ENCODE data around the gene ECM2. TPM values are rescaled to one million over a fixed set of nuclear protein-coding genes. Genes with fewer than 3 reads are reported as not detected.

Gene ECM2
- total RNA-seq, 2 donors from 2014 or later, result 1.8 to 3.2 TPM

- H3K27me3 Mint-ChIP-seq (ENCODE audit: insufficient read depth), result no peaks in the 10 kb centered on the region
- Histone ChIP-seq H3K27ac (ENCODE audit: low read depth, low read length) (no peak overlapping the region), H3K9me3 (ENCODE audit: control insufficient read depth, low read length) (no peaks in the 10 kb centered on the region), H3K36me3 (ENCODE audit: control insufficient read depth, insufficient read depth, low read length) (no peaks in the 10 kb centered on the region), H3K9ac (ENCODE audit: extremely low read depth, low read length, poor library complexity, severe bottlenecking) (no peak overlapping the region), H3K27me3 (ENCODE audit: control insufficient read depth, insufficient read depth, low read length, poor library complexity, severe bottlenecking) (no peaks in the 10 kb centered on the region), H3K4me1 (ENCODE audit: control insufficient read depth, insufficient read depth, low read length) (no peaks in the 10 kb centered on the region), H3K4me3 (ENCODE audit: low read length) (no peak overlapping the region)
- TF ChIP-seq CTCF (conservative IDR thresholded peaks at IDR 0.05), result no peak
- no peak overlapping the region for H3K4me3 Mint-ChIP-seq
- no peak for DNase-seq
- H3K9me3 Mint-ChIP-seq, result no peaks in the 10 kb centered on the region
- H3K4me1 Mint-ChIP-seq, result peaks cover 7% of the 10 kb centered on the region
- no peaks in the 10 kb centered on the region for H3K36me3 Mint-ChIP-seq (ENCODE audit: low read depth)
- WGBS, 2 experiments (ENCODE audit: insufficient coverage in 1 of 2, insufficient read length in 1 of 2), result 90 to 93% methylated on average over 2 to 3 of the region's 3 CpGs
- no peak overlapping the region for H3K27ac Mint-ChIP-seq
These were observed 51.2 kb downstream of the ECM2 start for GRCh38 chr9:92484563-92484962.

GRCh38 chr9:92483627-92484545 lies 51.9 kb downstream of the ECM2 start:
- Mint-ChIP-seq H3K4me3 (no peak overlapping the region), H3K4me1 (peaks cover 8% of the 10 kb centered on the region), H3K9me3 (no peaks in the 10 kb centered on the region), H3K27ac (no peak overlapping the region), H3K36me3 (ENCODE audit: low read depth) (no peaks in the 10 kb centered on the region), H3K27me3 (ENCODE audit: insufficient read depth) (no peaks in the 10 kb centered on the region)
- H3K36me3 ChIP-seq (ENCODE audit: control insufficient read depth, insufficient read depth, low read length), result no peaks in the 10 kb centered on the region
- WGBS, 2 experiments (ENCODE audit: insufficient coverage in 1 of 2, insufficient read length in 1 of 2), result 89 to 93% methylated on average over 1 to 5 of the region's 5 CpGs
- H3K9ac ChIP-seq (ENCODE audit: extremely low read depth, low read length, poor library complexity, severe bottlenecking), result no peak overlapping the region
- TF ChIP-seq CTCF (conservative IDR thresholded peaks at IDR 0.05), result no peak
- H3K4me1 ChIP-seq (ENCODE audit: control insufficient read depth, insufficient read depth, low read length), result no peaks in the 10 kb centered on the region
- H3K9me3 ChIP-seq (ENCODE audit: control insufficient read depth, low read length), result no peaks in the 10 kb centered on the region
- no peak for DNase-seq
- no peaks in the 10 kb centered on the region for H3K27me3 ChIP-seq (ENCODE audit: control insufficient read depth, insufficient read depth, low read length, poor library complexity, severe bottlenecking)
- no peak overlapping the region for H3K27ac ChIP-seq (ENCODE audit: low read depth, low read length)
- H3K4me3 ChIP-seq (ENCODE audit: low read length), result no peak overlapping the region

GRCh38 chr9:92482805-92483204 lies 53.0 kb downstream of the ECM2 start:
- Histone ChIP-seq H3K4me3 (ENCODE audit: low read length) (no peak overlapping the region), H3K27ac (ENCODE audit: low read depth, low read length) (no peak overlapping the region), H3K9me3 (ENCODE audit: control insufficient read depth, low read length) (no peaks in the 10 kb centered on the region), H3K4me1 (ENCODE audit: control insufficient read depth, insufficient read depth, low read length) (no peaks in the 10 kb centered on the region), H3K27me3 (ENCODE audit: control insufficient read depth, insufficient read depth, low read length, poor library complexity, severe bottlenecking) (no peaks in the 10 kb centered on the region), H3K9ac (ENCODE audit: extremely low read depth, low read length, poor library complexity, severe bottlenecking) (no peak overlapping the region), H3K36me3 (ENCODE audit: control insufficient read depth, insufficient read depth, low read length) (no peaks in the 10 kb centered on the region)
- H3K36me3 Mint-ChIP-seq (ENCODE audit: low read depth), result no peaks in the 10 kb centered on the region
- H3K27ac Mint-ChIP-seq, result no peak overlapping the region
- no peak for DNase-seq
- no peak overlapping the region for H3K4me3 Mint-ChIP-seq
- TF ChIP-seq CTCF (conservative IDR thresholded peaks at IDR 0.05), result no peak
- no peaks in the 10 kb centered on the region for H3K27me3 Mint-ChIP-seq (ENCODE audit: insufficient read depth)
- peaks cover 8% of the 10 kb centered on the region for H3K4me1 Mint-ChIP-seq
- no peaks in the 10 kb centered on the region for H3K9me3 Mint-ChIP-seq
